ENCODE data around the gene LIM2. TPM values are rescaled to one million over a fixed set of nuclear protein-coding genes. Genes with fewer than 3 reads are reported as not detected.

The LIM2 gene
- total and polyA plus RNA-seq, 2 donors (not counting 1 experiment from before 2014, with no cell fraction given) = not detected

DNA sequence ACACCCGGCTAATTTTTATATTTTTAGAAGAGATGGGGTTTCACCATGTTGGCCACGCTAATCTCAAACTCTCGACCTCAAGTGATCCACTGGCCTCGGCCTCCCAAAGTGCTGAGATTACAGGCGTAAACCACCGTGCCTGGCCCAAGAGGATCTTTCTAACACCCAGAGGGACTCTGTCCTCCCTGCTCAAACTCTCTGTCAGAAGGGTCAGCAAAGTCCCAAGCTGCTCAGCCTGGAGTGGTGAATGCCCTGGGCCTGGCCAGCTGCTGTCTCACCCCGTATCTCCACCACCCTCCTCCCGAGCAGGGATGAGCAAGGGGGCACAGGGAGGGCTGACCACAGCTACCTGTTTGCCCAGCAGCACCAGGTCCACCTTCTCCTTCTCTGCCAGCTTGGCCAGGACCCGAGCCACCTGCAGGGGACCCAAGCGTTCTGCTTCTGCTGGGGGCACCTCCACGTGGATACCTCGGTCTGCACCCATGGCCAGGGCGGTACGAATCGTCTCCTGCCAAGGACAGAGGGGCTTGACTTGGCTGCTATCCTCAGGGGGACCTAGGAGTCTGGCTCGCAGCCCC lies 34.9 kb downstream of the LIM2 start:
- H4K20me1 ChIP-seq (ENCODE audit: control insufficient read depth, insufficient read depth, low read length, poor library complexity, severe bottlenecking) = no peaks in the 10 kb centered on the region
- H3K9me3 Mint-ChIP-seq (ENCODE audit: insufficient read depth) = no peaks in the 10 kb centered on the region
- no peak overlapping the region for H3K27ac ChIP-seq (ENCODE audit: low read length in 2 of 2)
- no peak overlapping the region for H3K4me2 ChIP-seq (replicated peaks; ENCODE audit: low read depth, low read length, poor library complexity, severe bottlenecking)
- peaks cover 4% of the 10 kb centered on the region for H3K79me2 ChIP-seq (ENCODE audit: control insufficient read depth, insufficient read depth, low read length)
- H2AFZ ChIP-seq (ENCODE audit: insufficient read depth, low read depth, low read length, poor library complexity, severe bottlenecking) = no peak overlapping the region
- ATAC-seq (ENCODE audit: low read depth) (no peak), DNase-seq (no peak)
- ChIA-PET POLR2A (no interaction called here), CTCF (no interaction called here)
- TF ChIP-seq EZH2 (IDR thresholded peaks at IDR 0.05; ENCODE audit: borderline replicate concordance, insufficient read depth, low read depth, low read length, poor library complexity, severe bottlenecking) (no peak), CTCF (IDR thresholded peaks at IDR 0.05) (no peak)
- H3K36me3 ChIP-seq (replicated peaks in 1 of 2; ENCODE audit: control extremely low read depth in 1 of 2, control insufficient read depth in 1 of 2, extremely low read depth in 1 of 2, insufficient read depth in 2 of 2, low read length in 1 of 2) = peaks cover 0 to 23% of the 10 kb centered on the region in 2 experiments
- H3K27me3 ChIP-seq (replicated peaks in 1 of 4; ENCODE audit: control extremely low read depth in 1 of 4, control insufficient read depth in 3 of 4, insufficient read depth in 4 of 4, low read length in 3 of 4) = no peaks in the 10 kb centered on the region
- no peaks in the 10 kb centered on the region for H3K4me1 ChIP-seq (ENCODE audit: control insufficient read depth in 2 of 2, insufficient read depth in 2 of 2, low read length in 2 of 2)
- H3K27me3 Mint-ChIP-seq = no peaks in the 10 kb centered on the region
- H3K9me3 ChIP-seq (ENCODE audit: control extremely low read depth in 1 of 3, control insufficient read depth in 2 of 3, insufficient read depth in 1 of 3, low read length in 2 of 3) = no peaks in the 10 kb centered on the region
- H3K4me3 ChIP-seq (ENCODE audit: control extremely low read depth in 1 of 5, extremely low read depth in 1 of 5, insufficient read depth in 1 of 5, low read depth in 2 of 5, low read length in 4 of 5) = no peak overlapping the region
- WGBS (ENCODE audit: insufficient coverage) = 99% methylated on average over 11 of the region's 16 CpGs
- no peak overlapping the region for H3K9ac ChIP-seq (ENCODE audit: low read length)
- no peak overlapping the region for H3K27ac Mint-ChIP-seq
- intact Hi-C loops (cut with micrococcal nuclease) = no loop called here
- peaks cover 1% of the 10 kb centered on the region for H3K4me1 Mint-ChIP-seq
- no peak overlapping the region for H3K4me3 Mint-ChIP-seq

DNA sequence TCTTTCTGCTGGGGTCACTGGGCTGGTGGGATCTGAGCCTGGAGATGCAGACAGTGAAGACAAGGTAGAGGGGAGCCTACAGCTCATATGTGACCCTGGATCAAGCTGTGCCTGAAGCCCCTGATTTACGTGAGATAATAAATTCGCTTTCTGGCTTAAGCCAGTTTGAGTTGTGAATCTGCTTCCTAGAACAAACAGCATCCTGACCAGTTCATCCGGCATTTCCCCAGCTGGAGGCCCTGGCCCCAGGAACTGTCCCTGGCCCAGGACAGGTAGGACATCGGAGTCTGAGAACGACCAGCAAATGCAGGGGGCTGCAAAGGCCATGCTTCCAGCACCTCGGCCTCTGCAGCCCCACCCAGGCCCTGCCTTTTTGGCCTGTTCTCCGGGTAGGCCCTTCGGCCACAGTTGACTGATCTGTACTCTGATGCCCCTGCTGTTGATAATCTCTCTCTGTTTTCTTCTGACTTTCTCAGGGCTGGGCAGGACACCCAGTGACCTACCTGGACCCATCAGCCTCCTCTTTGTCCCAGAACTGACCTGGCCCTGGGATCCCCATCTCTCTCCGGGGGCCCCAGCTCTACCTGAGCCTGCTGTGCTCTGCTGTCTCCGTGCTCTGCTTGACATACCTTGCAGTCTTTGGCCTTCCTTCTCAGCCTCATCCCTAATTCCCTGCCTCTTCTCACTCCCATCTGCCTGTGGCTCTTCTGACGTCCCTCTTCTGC lies 36.3 kb downstream of the LIM2 start:
- no peaks in the 10 kb centered on the region for H3K79me2 ChIP-seq (ENCODE audit: control insufficient read depth, insufficient read depth, low read length)
- no peak overlapping the region for H3K4me2 ChIP-seq (replicated peaks; ENCODE audit: low read depth, low read length, poor library complexity, severe bottlenecking)

More for the DNA sequence above, 36.3 kb downstream of the LIM2 start:
- Histone ChIP-seq H3K36me3 (replicated peaks in 1 of 2; ENCODE audit: control extremely low read depth in 1 of 2, control insufficient read depth in 1 of 2, extremely low read depth in 1 of 2, insufficient read depth in 2 of 2, low read length in 1 of 2) (peaks cover 0 to 31% of the 10 kb centered on the region in 2 experiments), H3K27ac (ENCODE audit: low read length in 2 of 2) (no peak overlapping the region), H4K20me1 (ENCODE audit: control insufficient read depth, insufficient read depth, low read length, poor library complexity, severe bottlenecking) (no peaks in the 10 kb centered on the region), H3K27me3 (replicated peaks in 1 of 4; ENCODE audit: control extremely low read depth in 1 of 4, control insufficient read depth in 3 of 4, insufficient read depth in 4 of 4, low read length in 3 of 4) (no peaks in the 10 kb centered on the region), H3K9ac (ENCODE audit: low read length) (no peak overlapping the region), H3K4me1 (ENCODE audit: control insufficient read depth in 2 of 2, insufficient read depth in 2 of 2, low read length in 2 of 2) (peaks cover 0 to 2% of the 10 kb centered on the region in 2 donors), H2AFZ (ENCODE audit: insufficient read depth, low read depth, low read length, poor library complexity, severe bottlenecking) (no peak overlapping the region), H3K9me3 (ENCODE audit: control extremely low read depth in 1 of 3, control insufficient read depth in 2 of 3, insufficient read depth in 1 of 3, low read length in 2 of 3) (no peaks in the 10 kb centered on the region), H3K4me3 (ENCODE audit: control extremely low read depth in 1 of 5, extremely low read depth in 1 of 5, insufficient read depth in 1 of 5, low read depth in 2 of 5, low read length in 4 of 5) (no peak overlapping the region)
- no peaks in the 10 kb centered on the region for H3K27me3 Mint-ChIP-seq
- DNase-seq (no peak), ATAC-seq (ENCODE audit: low read depth) (no peak)
- no peaks in the 10 kb centered on the region for H3K9me3 Mint-ChIP-seq (ENCODE audit: insufficient read depth)
- H3K4me1 Mint-ChIP-seq = peaks cover 1% of the 10 kb centered on the region
- ChIA-PET POLR2A (no interaction called here), CTCF (no interaction called here)
- no peak overlapping the region for H3K27ac Mint-ChIP-seq
- intact Hi-C loops (cut with micrococcal nuclease) = no loop called here
- WGBS (ENCODE audit: insufficient coverage) = 98% methylated on average over 11 of the region's 11 CpGs
- no peak for TF ChIP-seq EZH2 (IDR thresholded peaks at IDR 0.05; ENCODE audit: borderline replicate concordance, insufficient read depth, low read depth, low read length, poor library complexity, severe bottlenecking)
- TF ChIP-seq CTCF (IDR thresholded peaks at IDR 0.05) = no peak
- no peak overlapping the region for H3K4me3 Mint-ChIP-seq

Data from B cell (primary cell).